ENCODE measurements around the gene FILIP1.

DNA sequence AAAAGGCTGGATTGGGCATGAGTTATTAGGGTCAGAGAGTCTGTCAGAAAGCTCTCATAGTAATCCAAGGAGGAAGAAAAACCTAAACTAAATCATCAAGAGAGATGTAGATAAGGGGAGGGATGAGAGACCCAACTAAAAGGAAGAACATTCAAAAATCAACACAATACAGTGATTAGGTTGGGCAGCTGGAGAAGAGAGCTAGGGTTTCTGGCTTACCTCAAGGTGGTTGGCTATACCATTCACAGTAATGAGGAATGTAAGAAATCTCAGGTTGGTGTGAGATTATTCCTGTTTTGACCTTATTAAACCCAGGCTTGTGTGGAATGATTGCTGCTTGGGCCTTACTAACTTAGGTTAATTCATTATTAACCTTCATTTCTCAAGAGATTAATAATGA lies 243.8 kb downstream of the FILIP1 start:
- TF ChIP-seq POLR2A (IDR thresholded peaks at IDR 0.05) (no peak), POLR2AphosphoS5 (IDR thresholded peaks at IDR 0.05) (no peak)
